GM18502 (cell line): ENCODE results near the gene PLA2G4E.
A peak's percentile ranks its signal among the peaks of the same experiment; 100 is the strongest.

Experiments
- ATAC-seq: cut with Tn5 transposase; IDR thresholded peaks from one replicate; pipeline ENCODE4 v1.9.1; 2021; ENCODE audit warnings: mild to moderate bottlenecking; ENCODE audit not compliant: unreplicated experiment, poor library complexity

PLA2G4E gene

GRCh38 chr15:41958002-41958420, 62.8 kb downstream of the PLA2G4E start:
- ATAC-seq: no peak

DNA sequence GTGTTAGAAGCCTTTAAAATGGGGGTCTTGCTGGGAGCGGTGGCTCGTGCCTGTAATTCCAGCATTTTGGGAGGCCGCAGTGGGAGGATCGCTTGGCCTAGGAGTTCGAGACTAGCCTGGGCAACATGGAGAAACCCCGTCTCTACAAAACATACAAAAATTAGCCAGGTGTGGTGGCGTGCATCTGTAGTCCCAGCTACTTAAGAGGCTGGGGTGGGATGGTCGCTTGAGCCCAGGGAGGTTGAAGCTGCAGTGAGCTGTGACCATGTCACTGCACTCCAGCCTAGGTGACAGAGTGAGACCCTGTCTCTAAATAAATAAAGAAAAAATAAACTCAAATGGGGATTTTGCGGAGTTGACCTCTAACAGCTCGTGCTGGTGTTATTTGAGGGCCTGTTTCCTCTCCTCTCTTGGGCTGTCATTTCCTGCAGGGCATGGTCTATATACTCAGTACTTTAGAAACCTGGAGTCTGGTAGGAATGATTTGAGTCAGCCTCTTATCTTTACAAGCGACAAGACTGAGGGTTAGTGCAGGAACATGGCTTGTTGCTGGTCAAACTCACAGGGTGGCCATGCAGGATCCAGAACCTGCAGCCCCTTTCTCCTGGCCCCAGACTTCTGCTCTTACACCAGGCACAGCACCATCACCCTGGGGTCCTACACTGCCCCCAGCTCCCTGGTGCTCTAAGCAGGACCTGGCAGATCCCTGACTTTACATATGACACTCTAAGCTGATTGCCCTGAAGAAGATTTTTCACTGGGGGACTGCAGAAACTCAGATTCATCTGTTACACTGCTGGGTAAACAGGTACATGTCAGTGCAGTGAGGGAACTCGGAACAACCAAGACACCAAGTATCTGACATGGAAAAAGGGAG, 63.6 kb downstream of the PLA2G4E start:
- ATAC-seq: peak; percentile 89

DNA sequence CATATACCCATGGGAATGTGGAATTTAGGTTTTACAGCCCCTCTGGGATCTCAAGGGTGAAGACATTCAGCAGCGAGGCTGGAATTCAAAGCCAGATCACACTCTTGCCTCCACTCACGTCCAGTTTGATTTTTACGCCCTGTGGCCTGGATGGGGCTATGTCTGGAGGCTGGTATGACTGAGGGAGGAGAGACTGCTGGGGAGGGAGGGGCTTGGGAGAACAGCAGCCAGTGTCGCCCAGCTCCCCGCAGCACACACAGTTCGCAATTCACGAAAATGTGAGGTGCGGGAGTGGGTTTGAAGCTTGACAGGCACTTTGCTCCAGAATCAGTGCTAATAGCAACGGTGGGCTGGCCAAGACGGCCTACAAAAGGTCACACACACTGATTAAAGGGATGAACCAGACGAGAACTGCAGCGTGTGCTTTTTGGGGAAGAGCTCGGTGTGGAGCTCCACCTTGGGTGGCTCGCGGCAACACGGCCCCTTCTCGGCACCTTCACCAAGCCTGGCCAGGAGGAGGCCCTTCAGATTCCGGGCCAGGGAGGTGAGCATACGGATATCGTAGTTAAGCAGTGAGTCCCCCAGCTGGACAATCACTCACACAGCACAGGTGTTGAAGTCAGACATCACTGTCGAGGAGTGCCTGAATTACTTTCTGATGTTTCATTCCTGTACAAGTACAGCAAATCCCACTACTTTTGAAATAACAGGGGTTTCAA, 64.9 kb downstream of the PLA2G4E start:
- ATAC-seq: no peak

DNA sequence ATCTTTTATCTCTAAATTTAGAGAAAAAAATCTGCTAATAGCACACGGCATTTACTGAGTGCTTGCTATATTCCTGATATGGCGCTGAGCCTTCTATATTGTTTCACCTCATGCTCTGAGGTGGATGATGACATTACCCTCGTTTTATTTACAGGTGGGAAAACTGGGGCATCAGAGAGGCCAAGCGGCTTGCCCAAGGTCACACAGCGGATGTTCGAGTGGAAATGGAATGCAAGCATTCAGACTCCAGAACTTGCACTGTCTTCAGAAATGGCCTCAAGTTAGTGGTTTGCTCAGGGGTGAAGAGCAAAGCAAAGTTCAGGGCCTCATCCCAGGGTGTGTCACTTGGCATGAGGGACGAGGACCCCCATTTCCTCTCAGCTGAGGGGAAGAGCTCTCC, 65.7 kb downstream of the PLA2G4E start:
- no peak for ATAC-seq

GRCh38 chr15:41954036-41954435, 66.8 kb downstream of the PLA2G4E start:
- no peak for ATAC-seq

DNA sequence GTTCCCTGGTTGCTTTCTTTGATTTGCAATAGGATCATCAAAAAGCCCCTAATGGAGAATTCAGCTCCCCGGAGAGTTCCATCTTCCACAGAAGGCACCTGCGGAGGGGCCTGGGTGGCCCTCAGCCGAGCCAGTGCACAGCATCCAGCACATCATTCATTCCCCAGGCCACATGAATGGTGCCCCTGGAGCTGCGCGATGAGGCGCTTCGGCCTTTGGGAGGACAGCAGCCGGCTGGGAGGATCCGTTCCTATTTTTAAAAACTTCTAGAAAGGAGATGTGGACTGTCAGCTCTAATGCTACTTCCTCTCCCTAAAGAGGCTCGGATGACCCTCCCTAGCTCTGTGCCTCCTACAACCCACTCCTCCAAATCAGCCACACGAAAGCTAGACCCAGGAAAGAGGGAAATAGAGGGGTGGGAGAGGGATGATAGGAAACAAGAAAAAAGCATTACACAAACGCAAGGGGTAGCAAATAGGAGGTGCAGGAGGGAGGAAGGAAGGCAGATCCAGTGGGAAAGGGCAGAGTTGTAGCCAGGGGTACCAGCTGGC, 68.8 kb downstream of the PLA2G4E start:
- ATAC-seq: no peak

- ATAC-seq: no peak
Observed at GRCh38 chr15:41951571-41951970, 69.3 kb downstream of the PLA2G4E start.

DNA sequence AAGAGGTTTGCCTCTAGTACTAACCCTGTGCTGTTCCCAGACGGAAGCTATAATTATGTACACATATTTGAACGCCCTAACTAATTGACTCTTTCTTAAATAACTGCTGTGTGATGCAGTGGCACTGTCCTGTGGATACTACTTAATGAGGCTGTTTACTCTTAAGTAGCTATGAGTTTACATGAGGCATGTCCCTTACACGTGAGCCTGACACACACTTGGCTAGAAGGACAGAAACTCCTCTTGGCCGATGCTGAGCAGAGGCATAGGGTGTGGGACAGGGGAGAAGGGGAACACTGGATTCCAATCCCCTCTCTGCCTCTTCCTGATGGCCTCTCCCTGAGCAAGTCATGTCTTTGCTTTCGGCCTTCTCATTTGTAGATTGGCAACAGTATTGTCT, 70.4 kb downstream of the PLA2G4E start:
- ATAC-seq: no peak

- no peak for ATAC-seq
Observed at GRCh38 chr15:41950127-41950483, 70.7 kb downstream of the PLA2G4E start.

DNA sequence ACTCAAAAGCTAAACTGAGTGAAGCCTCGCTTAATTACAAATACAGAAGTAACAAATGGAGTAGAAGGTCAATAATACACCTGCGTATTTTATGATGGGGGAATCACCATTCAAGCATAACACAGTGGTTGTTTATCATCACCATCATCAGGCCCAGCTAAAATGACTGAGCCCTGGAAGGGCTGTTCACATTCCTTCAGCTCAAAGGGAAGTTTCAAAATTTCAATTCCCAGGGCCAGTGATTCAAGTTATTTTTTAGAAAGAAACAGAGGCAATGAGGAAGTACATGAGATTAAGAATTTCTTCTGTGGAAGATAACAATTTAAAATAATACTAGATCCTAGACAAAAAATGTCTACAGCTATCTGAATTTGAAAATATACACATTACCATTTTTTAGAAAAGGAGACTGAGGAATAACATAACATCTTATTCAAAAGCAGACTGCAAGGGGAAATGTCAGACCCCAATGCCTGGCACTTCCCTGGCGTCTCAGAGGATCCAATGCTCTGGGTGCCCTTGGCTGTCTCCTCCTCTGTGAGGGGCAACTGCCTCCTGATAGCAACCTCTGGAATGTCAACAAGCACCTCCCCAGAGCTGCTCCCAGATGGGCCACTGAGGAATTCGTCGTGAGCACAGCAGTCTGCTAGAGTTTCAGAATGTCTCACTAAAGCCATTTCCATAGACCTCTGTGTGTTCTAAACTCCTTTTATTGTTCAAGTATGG, 71.3 kb downstream of the PLA2G4E start:
- no peak for ATAC-seq

GRCh38 chr15:41948490-41948889, 72.4 kb downstream of the PLA2G4E start:
- ATAC-seq: no peak

DNA sequence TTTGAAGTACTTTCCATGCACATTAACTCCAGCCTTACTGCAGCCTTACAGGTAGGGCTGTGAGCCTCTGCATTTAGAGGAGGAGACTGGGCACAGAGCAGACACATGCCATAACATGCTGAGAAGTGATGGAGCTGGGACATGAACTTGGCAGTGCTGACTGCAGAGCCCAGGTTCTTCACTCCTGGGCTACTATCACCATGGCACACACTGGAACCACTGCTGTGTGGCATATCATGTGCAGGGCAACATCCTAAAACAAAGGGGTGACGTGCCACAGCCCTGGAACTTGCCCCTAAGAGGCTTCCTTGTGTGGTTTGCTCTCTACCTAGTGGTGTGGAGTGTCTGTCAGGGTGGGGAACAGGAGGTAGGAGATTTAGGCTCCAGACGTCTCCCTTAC, 73.9 kb downstream of the PLA2G4E start:
- no peak for ATAC-seq

DNA sequence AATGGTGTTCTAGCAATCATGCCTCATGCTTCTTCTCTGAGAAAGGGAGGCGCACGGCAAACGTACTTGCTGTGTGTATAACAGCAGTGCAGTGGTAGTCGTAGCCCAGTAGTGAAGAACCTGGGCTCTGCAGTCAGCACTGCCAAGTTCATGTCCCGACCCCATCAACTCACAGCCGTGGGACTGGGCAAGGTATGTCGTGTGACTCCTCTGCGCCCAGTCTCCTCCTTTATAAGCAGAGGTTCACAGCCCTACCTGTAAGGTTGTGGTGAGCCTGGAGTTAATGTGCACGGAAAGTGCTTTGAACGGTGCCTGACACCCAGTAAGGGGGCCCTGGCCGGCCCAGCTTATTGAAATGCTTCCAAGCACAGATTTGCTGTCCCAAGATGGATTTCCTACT, 75.1 kb downstream of the PLA2G4E start:
- ATAC-seq: no peak

- no peak for ATAC-seq
Observed at GRCh38 chr15:41945221-41945620, 75.6 kb downstream of the PLA2G4E start.

DNA sequence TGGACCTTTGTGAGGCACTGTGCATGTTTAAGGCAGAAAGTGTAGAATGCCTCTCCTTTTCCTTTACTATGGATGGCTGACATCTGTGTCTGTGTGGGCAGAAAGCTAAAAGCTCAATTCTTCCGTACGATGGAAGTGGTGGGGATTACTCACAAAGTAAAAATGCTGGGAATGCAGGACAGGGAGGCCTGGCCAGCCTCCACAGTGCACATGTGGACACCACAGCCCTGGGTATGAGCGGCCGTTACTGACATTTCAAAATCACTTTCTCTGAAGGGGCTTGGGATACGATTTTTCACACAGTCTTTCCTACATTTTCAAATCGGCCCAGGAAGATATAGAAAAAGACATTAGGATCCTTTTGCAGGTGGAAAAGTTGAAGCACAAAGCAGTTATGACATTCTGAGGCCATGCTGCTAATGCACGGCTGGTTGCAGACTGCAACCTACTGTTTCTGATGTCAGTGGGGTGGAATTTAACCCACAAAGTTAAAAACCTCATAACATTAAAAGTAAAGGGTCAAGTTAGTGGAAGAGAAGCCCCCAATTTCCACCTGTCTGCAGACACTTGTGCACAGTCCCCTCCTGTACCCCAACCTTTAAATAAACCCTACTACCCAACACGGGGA, 76.4 kb downstream of the PLA2G4E start:
- no peak for ATAC-seq

DNA sequence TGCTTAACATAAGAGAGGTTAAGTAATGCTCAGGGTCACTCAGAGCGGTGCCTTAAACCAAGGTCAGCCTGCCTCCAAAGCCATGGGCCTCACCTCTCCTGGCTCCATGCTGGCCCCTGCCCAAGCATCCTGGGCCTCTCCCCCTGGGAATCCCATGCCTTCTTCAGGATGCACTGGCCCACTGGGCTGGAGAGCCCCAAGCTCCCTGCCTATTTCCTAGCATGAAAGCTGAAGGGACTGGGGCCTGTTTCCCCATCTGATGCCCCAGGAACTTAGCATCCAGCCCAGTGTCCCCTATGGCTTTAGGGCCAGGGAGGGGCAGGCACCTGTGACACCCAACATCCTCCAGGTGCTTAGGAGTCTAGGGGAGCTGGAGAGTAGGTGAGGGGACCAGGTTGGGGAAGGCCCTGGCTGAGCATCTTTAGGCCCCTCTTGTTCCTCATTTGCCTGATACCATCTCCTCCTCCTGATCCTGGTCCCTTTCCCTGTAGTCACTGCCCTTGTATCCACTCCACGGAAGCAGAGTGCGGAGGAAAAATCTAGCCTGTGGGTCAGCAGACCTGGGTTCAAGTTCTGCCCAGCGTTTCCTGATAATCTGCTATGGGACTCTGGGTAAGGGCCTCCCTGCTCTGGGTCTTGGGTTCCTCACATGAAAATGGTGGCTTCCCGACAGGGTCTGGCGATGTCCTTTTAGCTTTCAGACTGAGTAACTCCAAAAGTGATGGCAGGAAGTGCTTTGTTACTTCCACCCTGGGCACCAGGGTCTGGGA, 77.1 kb downstream of the PLA2G4E start:
- ATAC-seq: no peak

GRCh38 chr15:41942886-41943285, 78.0 kb downstream of the PLA2G4E start:
- no peak for ATAC-seq

- no peak for ATAC-seq
Observed at GRCh38 chr15:41941644-41942415, 79.0 kb downstream of the PLA2G4E start.

DNA sequence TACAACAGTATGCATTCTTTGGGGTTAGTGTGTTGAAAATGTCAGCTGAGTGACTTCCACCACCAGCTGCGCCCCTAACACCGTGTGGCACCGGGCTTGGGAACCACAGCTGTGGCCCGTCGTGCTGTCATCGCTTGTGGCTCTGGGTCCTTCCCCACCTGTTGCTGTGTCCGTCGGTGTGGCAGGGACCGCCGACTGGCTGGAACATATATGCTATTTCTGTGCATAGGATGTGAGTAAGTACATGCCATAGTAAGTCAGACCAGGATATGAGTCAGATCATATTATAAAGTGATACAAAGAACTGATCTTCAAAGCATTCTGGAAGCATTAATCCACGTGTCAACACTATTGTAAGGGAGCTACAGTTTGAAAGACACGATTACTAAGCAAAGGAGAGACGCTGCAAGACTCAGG, 80.4 kb downstream of the PLA2G4E start:
- no peak for ATAC-seq
